ENCODE measurements around the gene HTR2B.

DNA sequence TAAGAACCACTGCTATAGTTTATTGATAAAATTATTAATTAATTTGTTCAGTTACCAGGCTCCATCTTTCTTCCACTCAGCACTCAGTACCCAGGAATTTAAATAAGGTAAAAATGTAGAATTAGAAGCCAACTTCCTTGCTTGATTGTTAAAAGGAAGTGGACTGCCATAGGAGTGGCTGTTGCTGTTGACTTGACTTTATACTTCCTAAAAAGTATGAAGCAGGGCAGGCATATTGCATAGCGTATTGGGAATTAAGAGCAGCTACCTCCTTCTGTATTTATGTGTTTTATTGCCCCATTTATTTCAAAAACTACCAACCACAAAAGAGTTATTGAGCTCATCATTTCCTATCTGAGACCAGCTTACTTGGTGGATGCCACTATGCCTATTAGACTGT is 40.3 kb downstream of the HTR2B start:
- no peak for TF ChIP-seq YY1 (IDR thresholded peaks at IDR 0.05; ENCODE audit: insufficient read depth, insufficient read length)
- no peak for TF ChIP-seq SUZ12 (IDR thresholded peaks at IDR 0.05; ENCODE audit: extremely low read depth, insufficient read depth, insufficient read length)

All from NT2/D1 (cell line).